ENCODE data around the gene ECSIT. TPM values are rescaled to one million over a fixed set of nuclear protein-coding genes. Genes with fewer than 3 reads are reported as not detected.

ECSIT gene
- polyA plus RNA-seq, 4 donors, result 39.9 to 106 (median 86.9) TPM

DNA sequence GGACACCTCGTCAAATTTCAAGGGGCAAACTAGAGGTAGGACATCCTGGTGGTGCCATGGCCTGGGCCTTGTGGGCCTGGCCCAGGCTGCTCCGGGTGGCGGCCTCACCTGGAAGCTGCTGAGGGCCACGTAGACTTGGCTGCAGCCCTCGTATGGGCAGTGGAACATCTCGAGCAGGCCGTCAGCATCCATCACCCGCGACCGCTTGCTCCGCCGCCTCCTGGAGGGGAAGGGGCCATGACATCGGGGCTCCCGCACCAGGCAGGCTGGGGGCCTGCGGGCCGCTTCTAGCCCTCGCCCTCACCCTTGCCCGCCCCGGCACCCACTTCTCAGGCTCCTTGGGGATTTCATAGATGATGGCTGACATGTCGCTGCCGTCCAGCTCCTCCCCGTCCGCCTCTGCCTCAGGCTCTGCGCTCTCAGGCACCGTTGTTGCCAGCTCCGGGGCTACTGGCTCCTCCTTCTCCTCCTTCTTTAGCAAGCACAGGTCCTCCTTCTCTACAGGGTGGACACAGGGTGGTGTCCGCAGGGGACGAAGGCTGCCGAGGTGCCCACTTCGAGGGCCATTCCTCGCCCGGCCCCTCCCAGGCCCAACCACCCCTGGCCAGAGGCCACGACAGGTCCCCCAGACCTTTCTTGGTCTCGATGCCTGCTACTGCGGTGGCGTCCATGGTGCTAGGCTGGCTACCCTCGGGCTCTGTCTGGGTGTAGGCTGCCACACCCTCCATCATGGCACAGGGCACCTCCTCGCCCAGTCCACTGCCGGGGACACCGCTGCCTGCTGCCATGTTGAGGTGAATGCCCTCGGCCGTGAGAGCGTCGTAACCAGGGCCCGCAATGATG lies 42.1 kb downstream of the ECSIT start:
- H3K36me3 ChIP-seq (ENCODE audit: control insufficient read depth in 3 of 3, insufficient read depth in 2 of 3, low read depth in 1 of 3, low read length in 3 of 3), result peaks cover 0 to 66% (median 0%) of the 10 kb centered on the region in 3 donors
- H3K9me3 ChIP-seq (ENCODE audit: control insufficient read depth in 2 of 2, insufficient read depth in 1 of 2, low read depth in 1 of 2, low read length in 1 of 2), result peaks cover 0 to 3% of the 10 kb centered on the region in 2 donors
- H3K4me1 ChIP-seq (ENCODE audit: control insufficient read depth in 3 of 3, insufficient read depth in 2 of 3, low read depth in 1 of 3, low read length in 2 of 3), result peaks cover 0 to 25% (median 4%) of the 10 kb centered on the region in 3 donors
- no peak for FAIRE-seq
- H3K4me3 ChIP-seq (ENCODE audit: low read depth in 1 of 3, low read length in 3 of 3), result no peak overlapping the region
- no peak for DNase-seq
- H3K27ac ChIP-seq (ENCODE audit: low read depth in 1 of 3, low read length in 2 of 3), result no peak overlapping the region
- H3K27me3 ChIP-seq (ENCODE audit: control insufficient read depth in 3 of 3, insufficient read depth in 3 of 3, low read length in 3 of 3), result peaks cover 1 to 14% (median 3%) of the 10 kb centered on the region in 3 donors
- 92 to 94% (median 93%) methylated on average over 29 to 45 of the region's 45 CpGs for WGBS, 3 donors

DNA sequence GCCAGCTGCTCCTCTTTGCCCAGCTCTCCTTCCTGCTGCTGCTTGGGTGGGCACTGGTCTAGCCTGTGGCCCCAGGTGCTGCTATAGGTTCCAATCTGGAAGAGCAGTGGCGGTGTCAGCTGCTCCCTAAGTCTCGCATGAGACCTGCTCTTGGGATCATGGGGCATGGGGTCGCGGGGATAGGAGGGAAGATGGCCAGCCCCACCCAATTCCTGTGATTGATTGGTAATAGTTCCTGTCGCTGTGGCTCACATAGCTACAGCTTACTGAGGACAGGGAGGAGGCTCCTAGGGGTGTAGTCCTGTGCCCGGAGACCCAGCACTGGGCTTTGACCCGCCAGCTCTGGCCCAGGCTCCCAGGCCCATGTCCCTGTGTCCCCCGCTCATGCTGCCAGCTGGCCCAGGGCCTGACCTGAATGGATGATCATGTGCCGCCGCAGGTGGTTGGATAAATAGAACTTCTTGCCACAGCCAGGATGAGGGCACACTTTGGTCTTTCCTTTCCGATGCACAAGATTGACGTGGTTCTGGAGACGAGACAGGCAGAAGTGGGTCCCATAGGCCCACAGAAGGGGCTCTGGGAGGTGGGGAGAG lies 43.6 kb downstream of the ECSIT start:
- FAIRE-seq, result no peak
- 92 to 96% (median 94%) methylated on average over 13 of the region's 13 CpGs for WGBS, 3 donors
- Histone ChIP-seq H3K36me3 (ENCODE audit: control insufficient read depth in 3 of 3, insufficient read depth in 2 of 3, low read depth in 1 of 3, low read length in 3 of 3) (peaks cover 0 to 58% (median 0%) of the 10 kb centered on the region in 3 donors), H3K4me1 (ENCODE audit: control insufficient read depth in 3 of 3, insufficient read depth in 2 of 3, low read depth in 1 of 3, low read length in 2 of 3) (peaks cover 0 to 18% (median 4%) of the 10 kb centered on the region in 3 donors), H3K4me3 (ENCODE audit: low read depth in 1 of 3, low read length in 3 of 3) (no peak overlapping the region), H3K27me3 (ENCODE audit: control insufficient read depth in 3 of 3, insufficient read depth in 3 of 3, low read length in 3 of 3) (peaks cover 8 to 26% (median 12%) of the 10 kb centered on the region in 3 donors), H3K9me3 (ENCODE audit: control insufficient read depth in 2 of 2, insufficient read depth in 1 of 2, low read depth in 1 of 2, low read length in 1 of 2) (peaks cover 0 to 6% of the 10 kb centered on the region in 2 donors), H3K27ac (ENCODE audit: low read depth in 1 of 3, low read length in 2 of 3) (no peak overlapping the region)
- no peak for DNase-seq

DNA sequence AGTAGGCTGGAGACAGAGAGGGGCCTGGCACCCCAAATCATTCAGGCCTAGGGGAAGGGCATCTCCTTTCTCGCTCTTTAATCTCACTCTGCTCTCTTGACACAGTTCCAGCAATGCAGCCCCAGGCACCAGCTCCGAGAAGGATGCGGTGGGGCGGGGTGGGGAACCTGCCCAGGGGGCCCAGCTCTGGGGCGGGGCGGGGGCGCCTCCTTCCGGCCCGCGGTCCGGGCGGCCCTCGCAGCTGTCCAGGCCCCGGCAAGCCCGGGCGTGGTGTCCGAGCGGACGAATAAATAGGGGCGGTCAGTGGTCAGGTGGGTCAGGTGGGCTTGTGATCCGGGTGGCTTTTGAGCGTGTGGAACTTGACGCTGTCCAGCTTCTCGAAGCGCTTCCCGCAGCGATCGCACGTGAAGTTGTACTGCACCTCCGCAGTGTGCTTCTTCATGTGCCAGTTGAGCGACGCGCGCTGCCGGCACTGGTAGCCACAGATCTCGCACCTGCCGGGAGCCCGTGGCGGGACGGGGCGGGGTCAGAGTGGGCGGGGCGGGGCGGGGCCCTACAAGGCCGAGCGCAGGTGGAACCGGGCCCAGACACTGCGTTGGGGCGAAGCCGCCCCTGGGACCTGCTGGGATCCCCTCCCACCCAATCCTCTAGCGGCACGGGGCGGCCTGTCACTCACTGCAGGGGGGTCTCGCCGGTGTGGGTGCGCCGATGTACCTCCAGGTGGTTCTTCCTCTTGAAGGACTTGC lies 45.4 kb downstream of the ECSIT start:
- H3K4me1 ChIP-seq (ENCODE audit: control insufficient read depth in 3 of 3, insufficient read depth in 2 of 3, low read depth in 1 of 3, low read length in 2 of 3), result peaks cover 0 to 13% (median 4%) of the 10 kb centered on the region in 3 donors
- DNase-seq (no peak), FAIRE-seq (no peak)
- peaks cover 0 to 46% (median 0%) of the 10 kb centered on the region in 3 donors for H3K36me3 ChIP-seq (ENCODE audit: control insufficient read depth in 3 of 3, insufficient read depth in 2 of 3, low read depth in 1 of 3, low read length in 3 of 3)
- H3K27me3 ChIP-seq (ENCODE audit: control insufficient read depth in 3 of 3, insufficient read depth in 3 of 3, low read length in 3 of 3), result peaks cover 9 to 40% (median 12%) of the 10 kb centered on the region in 3 donors
- H3K4me3 ChIP-seq (ENCODE audit: low read depth in 1 of 3, low read length in 3 of 3), result no peak overlapping the region
- WGBS, 3 donors, result 75 to 95% (median 83%) methylated on average over 40 to 57 of the region's 57 CpGs
- H3K9me3 ChIP-seq (ENCODE audit: control insufficient read depth in 2 of 2, insufficient read depth in 1 of 2, low read depth in 1 of 2, low read length in 1 of 2), result peaks cover 0 to 8% of the 10 kb centered on the region in 2 donors
- no peak overlapping the region for H3K27ac ChIP-seq (ENCODE audit: low read depth in 1 of 3, low read length in 2 of 3)

DNA sequence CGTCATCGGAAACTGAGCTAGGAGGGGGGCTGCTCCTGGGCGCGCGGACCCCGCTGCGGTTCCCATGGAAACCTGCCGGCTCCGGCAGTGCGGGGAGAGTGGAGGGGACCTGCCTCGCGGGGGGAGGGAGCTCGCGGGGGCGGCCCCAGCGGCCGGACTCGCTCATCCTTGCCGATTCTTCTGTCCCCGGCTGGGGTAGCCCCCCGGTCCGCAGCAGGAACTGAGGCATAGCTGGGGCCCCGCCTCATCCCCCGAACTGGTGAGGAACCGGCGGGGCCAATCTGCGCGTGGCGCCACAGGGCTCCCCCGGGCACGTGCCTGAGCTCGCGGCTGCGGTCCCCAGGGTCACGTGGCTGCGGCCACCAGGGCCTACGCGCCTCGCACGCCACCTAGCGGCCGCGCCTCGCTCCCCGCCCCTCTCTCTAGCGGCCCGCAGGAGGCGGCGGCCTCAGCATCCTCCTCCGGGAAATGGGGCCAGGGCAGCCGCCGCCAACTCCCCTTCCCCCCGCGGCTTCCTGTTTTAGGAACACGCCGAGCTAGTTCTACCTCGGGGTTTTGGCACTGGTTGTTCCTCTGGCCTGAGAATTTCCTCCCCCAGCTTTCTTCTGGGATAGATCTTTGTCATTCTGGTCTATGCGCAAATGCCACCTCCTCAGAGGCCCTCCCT lies 46.4 kb downstream of the ECSIT start:
- peak overlapping the region in 2 of 3 donors; percentile 7 to 19 for H3K4me3 ChIP-seq (ENCODE audit: low read depth in 1 of 3, low read length in 3 of 3)
- 2 to 6% (median 4%) methylated on average over 44 to 58 of the region's 58 CpGs for WGBS, 3 donors

DNA sequence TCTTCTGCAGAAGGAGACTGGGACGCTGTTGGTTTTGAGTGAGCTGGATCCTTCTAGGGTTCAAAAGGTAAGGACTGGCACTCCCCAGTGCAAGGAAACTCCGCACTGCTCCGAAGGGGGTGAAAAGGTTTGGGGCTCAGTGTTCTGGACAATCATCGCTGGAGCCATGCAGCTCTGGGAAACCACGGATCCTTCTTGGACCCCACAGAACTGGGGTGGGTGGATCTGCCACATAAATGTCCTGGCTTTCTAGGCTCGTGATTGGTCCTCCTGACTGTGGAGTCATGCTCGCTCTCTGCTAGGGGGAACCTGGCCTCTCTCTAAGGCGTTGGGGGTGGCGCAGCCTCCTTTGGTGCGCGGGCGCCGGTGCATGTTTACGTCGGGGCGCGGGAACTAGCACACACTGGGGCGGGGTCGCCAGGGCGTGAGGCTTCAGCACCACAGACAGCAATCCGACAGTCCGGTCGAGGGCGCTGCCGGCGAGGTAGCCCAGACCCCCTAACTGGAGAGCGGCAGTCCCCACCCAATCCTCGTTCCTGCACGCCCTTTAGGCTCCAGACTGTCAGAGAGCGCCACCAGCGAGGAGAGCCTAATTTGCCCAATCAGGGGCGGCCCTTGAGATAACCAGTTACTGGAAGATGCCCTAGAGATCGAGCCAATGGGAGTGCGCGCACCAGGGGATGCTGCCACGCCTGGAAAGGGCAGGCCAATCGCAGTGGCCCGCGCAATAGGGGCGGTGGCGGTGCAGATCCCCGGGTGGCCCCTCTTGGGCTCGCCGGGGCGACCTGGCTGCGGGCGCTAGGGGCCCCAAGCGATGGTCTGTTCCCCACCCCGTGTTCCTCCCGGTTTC lies 47.2 kb downstream of the ECSIT start:
- DNase-seq (peak; percentile 40 to 62), FAIRE-seq (no peak)
- H3K4me3 ChIP-seq (ENCODE audit: low read depth in 1 of 3, low read length in 3 of 3), result peak overlapping the region in 2 of 3 donors; percentile 7 to 19
- 4 to 8% (median 5%) methylated on average over 50 of the region's 50 CpGs for WGBS, 3 donors
- peaks cover 0 to 8% of the 10 kb centered on the region in 2 donors for H3K9me3 ChIP-seq (ENCODE audit: control insufficient read depth in 2 of 2, insufficient read depth in 1 of 2, low read depth in 1 of 2, low read length in 1 of 2)
- peaks cover 9 to 55% (median 12%) of the 10 kb centered on the region in 3 donors for H3K27me3 ChIP-seq (ENCODE audit: control insufficient read depth in 3 of 3, insufficient read depth in 3 of 3, low read length in 3 of 3)
- H3K27ac ChIP-seq (ENCODE audit: low read depth in 1 of 3, low read length in 2 of 3), result no peak overlapping the region
- H3K36me3 ChIP-seq (ENCODE audit: control insufficient read depth in 3 of 3, insufficient read depth in 2 of 3, low read depth in 1 of 3, low read length in 3 of 3), result peaks cover 0 to 36% (median 0%) of the 10 kb centered on the region in 3 donors
- peaks cover 0 to 13% (median 4%) of the 10 kb centered on the region in 3 donors for H3K4me1 ChIP-seq (ENCODE audit: control insufficient read depth in 3 of 3, insufficient read depth in 2 of 3, low read depth in 1 of 3, low read length in 2 of 3)

More for the DNA sequence above, 46.4 kb downstream of the ECSIT start:
- DNase-seq (peak; percentile 72 to 88), FAIRE-seq (no peak)
- H3K36me3 ChIP-seq (ENCODE audit: control insufficient read depth in 3 of 3, insufficient read depth in 2 of 3, low read depth in 1 of 3, low read length in 3 of 3), result peaks cover 0 to 44% (median 0%) of the 10 kb centered on the region in 3 donors
- peaks cover 9 to 50% (median 12%) of the 10 kb centered on the region in 3 donors for H3K27me3 ChIP-seq (ENCODE audit: control insufficient read depth in 3 of 3, insufficient read depth in 3 of 3, low read length in 3 of 3)
- peaks cover 0 to 8% of the 10 kb centered on the region in 2 donors for H3K9me3 ChIP-seq (ENCODE audit: control insufficient read depth in 2 of 2, insufficient read depth in 1 of 2, low read depth in 1 of 2, low read length in 1 of 2)
- no peak overlapping the region for H3K27ac ChIP-seq (ENCODE audit: low read depth in 1 of 3, low read length in 2 of 3)
- peaks cover 0 to 13% (median 4%) of the 10 kb centered on the region in 3 donors for H3K4me1 ChIP-seq (ENCODE audit: control insufficient read depth in 3 of 3, insufficient read depth in 2 of 3, low read depth in 1 of 3, low read length in 2 of 3)

DNA sequence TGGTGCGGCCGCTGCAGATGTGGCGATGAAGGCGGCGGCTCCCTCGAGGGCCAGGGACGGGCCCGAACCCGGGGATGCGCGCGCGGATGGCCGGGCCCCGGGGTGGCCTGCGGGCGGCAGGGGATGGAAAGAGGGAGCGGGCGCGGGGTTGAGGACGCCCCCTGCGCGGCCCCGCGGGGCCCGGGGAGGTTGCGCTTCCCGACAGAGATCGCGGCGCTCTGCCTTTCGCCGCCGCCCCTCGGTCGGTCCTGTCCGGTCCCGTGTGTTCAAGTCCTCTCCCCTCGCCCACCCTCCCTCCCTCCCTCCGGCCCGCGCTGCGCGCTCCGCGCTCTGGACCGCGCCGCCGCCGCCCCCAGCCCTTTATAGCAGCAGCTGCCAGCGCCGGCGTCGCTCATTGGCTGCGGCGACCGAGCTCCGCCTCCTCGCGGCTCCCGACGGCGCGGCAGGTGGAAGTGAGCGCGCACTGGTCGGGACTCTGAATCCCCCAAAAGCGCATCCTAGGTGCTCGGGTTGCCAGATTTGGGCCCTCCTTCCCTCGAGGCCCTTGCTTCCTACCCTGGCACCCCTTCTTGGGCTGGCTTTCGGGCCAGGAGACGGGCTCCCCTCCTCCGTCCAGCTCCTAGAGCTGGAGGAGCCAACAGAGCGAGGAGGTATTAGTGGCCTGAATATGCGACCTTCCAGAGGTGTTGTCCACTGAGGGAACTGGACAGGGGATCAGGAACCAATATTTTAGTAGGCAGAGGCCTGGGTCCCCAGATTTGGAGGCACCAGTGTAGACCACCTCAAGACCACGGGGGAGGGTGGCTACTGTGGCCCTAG lies 48.0 kb downstream of the ECSIT start, which contains the start of gene ELAVL3:
TSS of gene ELAVL3 (minus strand) at position 332 of the 819 bp plus-strand sequence. CDS start 438 bp downstream, outside the sequence.
- Histone ChIP-seq H3K27me3 (ENCODE audit: control insufficient read depth in 3 of 3, insufficient read depth in 3 of 3, low read length in 3 of 3) (peaks cover 9 to 55% (median 12%) of the 10 kb centered on the region in 3 donors), H3K9me3 (ENCODE audit: control insufficient read depth in 2 of 2, insufficient read depth in 1 of 2, low read depth in 1 of 2, low read length in 1 of 2) (peaks cover 0 to 8% of the 10 kb centered on the region in 2 donors), H3K4me1 (ENCODE audit: control insufficient read depth in 3 of 3, insufficient read depth in 2 of 3, low read depth in 1 of 3, low read length in 2 of 3) (peaks cover 0 to 13% (median 4%) of the 10 kb centered on the region in 3 donors), H3K27ac (ENCODE audit: low read depth in 1 of 3, low read length in 2 of 3) (no peak within 1 kb of the TSS), H3K4me3 (ENCODE audit: low read depth in 1 of 3, low read length in 3 of 3) (peak within 1 kb of the TSS in 1 of 3 donors; percentile 5), H3K36me3 (ENCODE audit: control insufficient read depth in 3 of 3, insufficient read depth in 2 of 3, low read depth in 1 of 3, low read length in 3 of 3) (peaks cover 0 to 28% (median 0%) of the 10 kb centered on the region in 3 donors)
- FAIRE-seq, result no peak
- 12 to 34% (median 24%) methylated on average over 25 to 77 of the region's 77 CpGs for WGBS, 3 donors
- DNase-seq, result peak in 1 of 2 donors; percentile 40
